ENCODE results near the gene SMARCC2. TPM values are rescaled to one million over a fixed set of nuclear protein-coding genes. Genes with fewer than 3 reads are reported as not detected.

The SMARCC2 gene
- total RNA-seq, 1 experiment from 2014 or later: 99.7 TPM

- no peak overlapping the region for H3K27ac ChIP-seq (ENCODE audit: low read depth, low read length)
- no peaks in the 10 kb centered on the region for H4K20me1 ChIP-seq (ENCODE audit: insufficient read depth)
- no peaks in the 10 kb centered on the region for H3K79me2 ChIP-seq (ENCODE audit: insufficient read depth, low read length)
- no TSS peak for BruUV-seq (replicated peaks)
- no peaks in the 10 kb centered on the region for H3K4me1 ChIP-seq (ENCODE audit: control insufficient read depth in 1 of 2, insufficient read depth in 2 of 2, low read length in 2 of 2)
- H3K27me3 ChIP-seq (ENCODE audit: insufficient read depth, low read length): no peaks in the 10 kb centered on the region
- DNase-seq (ENCODE audit: low read depth, low spot score): no peak
- RAD21 ChIA-PET (ENCODE audit: low non-redundant PET in 1 of 2, low total read pairs in 2 of 2, uncharacterized antibody in 2 of 2, unreplicated experiment in 2 of 2): no interaction called here
- H3K9me3 ChIP-seq (ENCODE audit: control insufficient read depth in 1 of 2, insufficient read depth in 1 of 2, low read depth in 1 of 2, low read length in 2 of 2): no peaks in the 10 kb centered on the region
- H3K4me2 ChIP-seq (ENCODE audit: low read length): no peak overlapping the region
- POLR2A ChIA-PET: no interaction called here
- H3K9ac ChIP-seq (ENCODE audit: low read length): no peak overlapping the region
- no peak for ATAC-seq
- H3K36me3 ChIP-seq (ENCODE audit: control insufficient read depth in 1 of 2, insufficient read depth in 2 of 2, low read length in 2 of 2): peaks cover 39 to 47% of the 10 kb centered on the region in 2 experiments
- no peaks in the 10 kb centered on the region for H3K9me2 ChIP-seq (ENCODE audit: insufficient read depth)
- no peak overlapping the region for H3K4me3 ChIP-seq (replicated peaks in 1 of 2; ENCODE audit: low read depth in 1 of 2, low read length in 2 of 2)
- peak; percentile 28; the same call in 1 of the 2 replicates for TF ChIP-seq POLR2AphosphoS5 (IDR thresholded peaks at IDR 0.05; ENCODE audit: low read depth, low read length)
- no peak for TF ChIP-seq ELF1 (IDR thresholded peaks at IDR 0.05; ENCODE audit: borderline replicate concordance, low read depth)
- CTCF ChIA-PET: no interaction called here
- H2AFZ ChIP-seq (ENCODE audit: low read depth, low read length, poor library complexity, severe bottlenecking): no peak overlapping the region
- intact Hi-C loops (cut with micrococcal nuclease): no loop called here
These were observed 20.0 kb downstream of the SMARCC2 start for GRCh38 chr12:56169229-56169759.

GRCh38 chr12:56165369-56165768, 23.9 kb downstream of the SMARCC2 start:
- TF ChIP-seq POLR2AphosphoS5 (IDR thresholded peaks at IDR 0.05; ENCODE audit: low read depth, low read length) (peak; percentile 24), RAD21 (IDR thresholded peaks at IDR 0.05; ENCODE audit: low read depth) (no peak)
- H3K27ac ChIP-seq (ENCODE audit: low read depth, low read length): no peak overlapping the region; the same call in 1 of the 2 replicates
- no peaks in the 10 kb centered on the region for H3K27me3 ChIP-seq (ENCODE audit: insufficient read depth, low read length)
- no TSS peak for BruUV-seq (replicated peaks)
- no peak for DNase-seq (ENCODE audit: low read depth, low spot score)
- H3K9ac ChIP-seq (ENCODE audit: low read length): no peak overlapping the region
- H3K36me3 ChIP-seq (ENCODE audit: control insufficient read depth in 1 of 2, insufficient read depth in 2 of 2, low read length in 2 of 2): peaks cover 44 to 49% of the 10 kb centered on the region in 2 experiments
- POLR2A ChIA-PET: no interaction called here
- no peak overlapping the region for H3K4me3 ChIP-seq (replicated peaks in 1 of 2; ENCODE audit: low read depth in 1 of 2, low read length in 2 of 2)
- H3K4me2 ChIP-seq (ENCODE audit: low read length): no peak overlapping the region
- H3K79me2 ChIP-seq (ENCODE audit: insufficient read depth, low read length): peaks cover 20% of the 10 kb centered on the region
- CTCF ChIA-PET: no interaction called here
- RAD21 ChIA-PET (ENCODE audit: low non-redundant PET in 1 of 2, low total read pairs in 2 of 2, uncharacterized antibody in 2 of 2, unreplicated experiment in 2 of 2): no interaction called here
- ATAC-seq: no peak
- no peak overlapping the region for H2AFZ ChIP-seq (ENCODE audit: low read depth, low read length, poor library complexity, severe bottlenecking)
- H4K20me1 ChIP-seq (ENCODE audit: insufficient read depth): no peaks in the 10 kb centered on the region
- intact Hi-C loops (cut with micrococcal nuclease): no loop called here
- H3K9me2 ChIP-seq (ENCODE audit: insufficient read depth): no peaks in the 10 kb centered on the region
- no peaks in the 10 kb centered on the region for H3K4me1 ChIP-seq (ENCODE audit: control insufficient read depth in 1 of 2, insufficient read depth in 2 of 2, low read length in 2 of 2)
- H3K9me3 ChIP-seq (ENCODE audit: control insufficient read depth in 1 of 2, insufficient read depth in 1 of 2, low read depth in 1 of 2, low read length in 2 of 2): no peaks in the 10 kb centered on the region
